SK-N-SH treated with all-trans-retinoic acid at 6 μM for 48 hours (cell line): Measurements from ENCODE around the gene RALGAPA1.
"Not testable (repeated sequence)": the region's sequence is repeated elsewhere in the genome, so short reads cannot be mapped to it uniquely, and the experiment has no call there.

Experiments
- ATAC-seq: fragments of 200-7000 bp; cut with Tn5 transposase; 3 replicates; pipeline ENCODE4 v1.9.1; 2020; ENCODE audit warnings: mild to moderate bottlenecking, moderate library complexity
- ARNTL ChIP-seq: fragments of 450-650 bp; formaldehyde crosslinking; IDR thresholded peaks from 2 replicates; pipeline ENCODE4 v1.5.0; 2020; ENCODE audit warnings: low read depth, mild to moderate bottlenecking, moderate library complexity, borderline replicate concordance
- BACH2 ChIP-seq: fragments of 250-450 bp; sonication (Bioruptor Pico); IDR thresholded peaks from 2 replicates; pipeline ENCODE4 v1.9.0; 2021; ENCODE audit warnings: mild to moderate bottlenecking, borderline replicate concordance
- CSDC2 ChIP-seq: fragments of 250-450 bp; sonication (Bioruptor Pico); IDR thresholded peaks from 2 replicates; pipeline ENCODE4 v1.5.0; 2020; ENCODE audit warnings: mild to moderate bottlenecking, moderate library complexity
- CSRNP3 ChIP-seq: fragments of 250-450 bp; sonication (Bioruptor Pico); IDR thresholded peaks from 2 replicates; pipeline ENCODE4 v1.5.1; 2021; ENCODE audit warnings: mild to moderate bottlenecking, moderate library complexity
- ESRRG ChIP-seq: fragments of 250-450 bp; sonication (Bioruptor Pico); IDR thresholded peaks from 2 replicates; pipeline ENCODE4 v1.6.1; 2021; ENCODE audit warnings: mild to moderate bottlenecking
- OSR1 ChIP-seq: fragments of 250-450 bp; sonication (Bioruptor Pico); IDR thresholded peaks from 2 replicates; pipeline ENCODE4 v1.8.0; 2022; ENCODE audit warnings: moderate library complexity, mild to moderate bottlenecking, inconsistent platforms
- PPARA ChIP-seq: fragments of 250-450 bp; sonication (Bioruptor Pico); IDR thresholded peaks from 2 replicates; pipeline ENCODE4 v1.5.0; 2020; ENCODE audit warnings: mild to moderate bottlenecking, borderline replicate concordance
- RARB ChIP-seq: fragments of 250-450 bp; sonication (Bioruptor Pico); IDR thresholded peaks from 2 replicates; pipeline ENCODE4 v1.8.0; 2021; ENCODE audit warnings: mild to moderate bottlenecking, moderate library complexity
- SNAI2 ChIP-seq: fragments of 250-450 bp; sonication (Bioruptor Pico); IDR thresholded peaks from 2 replicates; pipeline ENCODE4 v1.5.0; 2020; ENCODE audit warnings: mild to moderate bottlenecking, moderate library complexity
- TCF4 ChIP-seq: fragments of 250-450 bp; sonication (Bioruptor Pico); IDR thresholded peaks from 2 replicates; pipeline ENCODE4 v1.8.0; 2021; ENCODE audit warnings: mild to moderate bottlenecking, moderate library complexity, borderline replicate concordance
- TOX ChIP-seq: fragments of 250-450 bp; sonication (Bioruptor Pico); IDR thresholded peaks from 2 replicates; pipeline ENCODE4 v1.8.0; 2021; ENCODE audit warnings: mild to moderate bottlenecking, moderate library complexity, borderline replicate concordance
- ZC3H10 ChIP-seq: fragments of 250-450 bp; sonication (Bioruptor Pico); IDR thresholded peaks from 2 replicates; pipeline ENCODE4 v1.5.1; 2021; ENCODE audit warnings: mild to moderate bottlenecking, moderate library complexity
- ZFP3 ChIP-seq: fragments of 250-450 bp; sonication (Bioruptor Pico); IDR thresholded peaks from 2 replicates; pipeline ENCODE4 v1.5.0; 2020; ENCODE audit warnings: mild to moderate bottlenecking, moderate library complexity
- ZNF565 ChIP-seq: fragments of 450-650 bp; formaldehyde crosslinking; conservative IDR thresholded peaks from 2 replicates; pipeline ENCODE4 v1.5.0; 2020; ENCODE audit warnings: low read depth, mild to moderate bottlenecking, moderate library complexity
- ZNF70 ChIP-seq: fragments of 450-650 bp; formaldehyde crosslinking; IDR thresholded peaks from 2 replicates; pipeline ENCODE4 v1.5.0; 2020; ENCODE audit warnings: mild to moderate bottlenecking, moderate library complexity
- ZNF8 ChIP-seq: fragments of 450-650 bp; formaldehyde crosslinking; IDR thresholded peaks from 2 replicates; pipeline ENCODE4 v1.5.0; 2020; ENCODE audit warnings: mild to moderate bottlenecking, moderate library complexity
- TF ChIP-seq, protein P1 (sequence below): fragments of 250-450 bp; sonication (Bioruptor Pico); IDR thresholded peaks from 2 replicates; pipeline ENCODE4 v1.5.1; 2020; ENCODE audit warnings: low read depth, mild to moderate bottlenecking, moderate library complexity

RALGAPA1 gene

GRCh38 chr14:35826218-35826951 lies 17.3 kb upstream of the RALGAPA1 start, which contains the start of gene BRMS1L (continued):
- TF ChIP-seq CSRNP3 (CRISPR knock-in tag) (no peak), TOX (CRISPR knock-in tag) (no peak), CSDC2 (no peak), ZNF565 (no peak), ZFP3 (CRISPR knock-in tag) (no peak)

- no peak for TF ChIP-seq ESRRG (CRISPR knock-in tag)
- no peak for TF ChIP-seq BACH2 (CRISPR knock-in tag)
- TF ChIP-seq ZFP3 (CRISPR knock-in tag): no peak
- no peak for TF ChIP-seq CSRNP3 (CRISPR knock-in tag)
- no peak for TF ChIP-seq SNAI2 (CRISPR knock-in tag)
- TF ChIP-seq TCF4: no peak
- no peak for TF ChIP-seq ZC3H10 (CRISPR knock-in tag)
- TF ChIP-seq ZNF8 (CRISPR knock-in tag): no peak
- no peak for TF ChIP-seq ARNTL (CRISPR knock-in tag)
- ATAC-seq: no peak
Measured at GRCh38 chr14:35825968-35826217, 16.8 kb upstream of the RALGAPA1 start.

DNA sequence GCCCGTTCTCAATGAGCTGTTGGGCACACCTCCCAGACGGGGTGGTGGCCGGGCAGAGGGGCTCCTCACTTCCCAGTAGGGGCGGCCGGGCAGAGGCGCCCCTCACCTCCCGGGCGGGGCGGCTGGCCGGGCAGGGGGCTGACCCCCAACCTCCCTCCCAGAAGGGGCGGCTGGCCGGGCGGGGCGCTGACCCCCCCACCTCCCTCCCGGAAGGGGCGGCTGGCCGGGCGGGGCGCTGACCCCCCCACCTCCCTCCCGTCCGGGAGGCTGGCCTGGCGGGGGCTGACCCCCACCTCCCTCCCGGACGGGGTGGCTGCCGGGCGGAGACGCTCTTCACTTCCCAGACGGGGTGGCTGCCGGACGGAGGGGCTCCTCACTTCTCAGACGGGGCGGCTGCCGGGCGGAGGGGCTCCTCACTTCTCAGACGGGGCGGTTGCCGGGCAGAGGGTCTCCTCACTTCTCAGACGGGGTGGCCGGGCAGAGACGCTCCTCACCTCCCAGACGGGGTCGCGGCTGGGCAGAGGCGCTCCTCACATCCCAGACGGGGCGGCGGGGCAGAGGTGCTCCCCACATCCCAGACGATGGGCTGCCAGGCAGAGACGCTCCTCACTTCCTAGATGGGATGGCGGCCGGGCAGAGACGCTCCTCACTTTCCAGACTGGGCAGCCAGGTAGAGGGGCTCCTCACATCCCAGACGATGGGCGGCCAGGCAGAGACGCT lies 15.5 kb upstream of the RALGAPA1 start:
- ATAC-seq: not testable (repeated sequence)

GRCh38 chr14:35822501-35822900 lies 13.4 kb upstream of the RALGAPA1 start:
- no peak for ATAC-seq
- TF ChIP-seq, protein P1, sequence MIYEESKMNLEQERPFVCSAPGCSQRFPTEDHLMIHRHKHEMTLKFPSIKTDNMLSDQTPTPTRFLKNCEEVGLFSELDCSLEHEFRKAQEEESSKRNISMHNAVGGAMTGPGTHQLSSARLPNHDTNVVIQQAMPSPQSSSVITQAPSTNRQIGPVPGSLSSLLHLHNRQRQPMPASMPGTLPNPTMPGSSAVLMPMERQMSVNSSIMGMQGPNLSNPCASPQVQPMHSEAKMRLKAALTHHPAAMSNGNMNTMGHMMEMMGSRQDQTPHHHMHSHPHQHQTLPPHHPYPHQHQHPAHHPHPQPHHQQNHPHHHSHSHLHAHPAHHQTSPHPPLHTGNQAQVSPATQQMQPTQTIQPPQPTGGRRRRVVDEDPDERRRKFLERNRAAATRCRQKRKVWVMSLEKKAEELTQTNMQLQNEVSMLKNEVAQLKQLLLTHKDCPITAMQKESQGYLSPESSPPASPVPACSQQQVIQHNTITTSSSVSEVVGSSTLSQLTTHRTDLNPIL: no peak
- no peak for TF ChIP-seq ZNF70 (CRISPR knock-in tag)
- TF ChIP-seq OSR1 (CRISPR knock-in tag): no peak
- no peak for TF ChIP-seq CSDC2

GRCh38 chr14:35821564-35822411 lies 12.7 kb upstream of the RALGAPA1 start:
- no peak for ATAC-seq
- TF ChIP-seq ZNF70 (CRISPR knock-in tag) (no peak), BACH2 (CRISPR knock-in tag) (no peak)

DNA sequence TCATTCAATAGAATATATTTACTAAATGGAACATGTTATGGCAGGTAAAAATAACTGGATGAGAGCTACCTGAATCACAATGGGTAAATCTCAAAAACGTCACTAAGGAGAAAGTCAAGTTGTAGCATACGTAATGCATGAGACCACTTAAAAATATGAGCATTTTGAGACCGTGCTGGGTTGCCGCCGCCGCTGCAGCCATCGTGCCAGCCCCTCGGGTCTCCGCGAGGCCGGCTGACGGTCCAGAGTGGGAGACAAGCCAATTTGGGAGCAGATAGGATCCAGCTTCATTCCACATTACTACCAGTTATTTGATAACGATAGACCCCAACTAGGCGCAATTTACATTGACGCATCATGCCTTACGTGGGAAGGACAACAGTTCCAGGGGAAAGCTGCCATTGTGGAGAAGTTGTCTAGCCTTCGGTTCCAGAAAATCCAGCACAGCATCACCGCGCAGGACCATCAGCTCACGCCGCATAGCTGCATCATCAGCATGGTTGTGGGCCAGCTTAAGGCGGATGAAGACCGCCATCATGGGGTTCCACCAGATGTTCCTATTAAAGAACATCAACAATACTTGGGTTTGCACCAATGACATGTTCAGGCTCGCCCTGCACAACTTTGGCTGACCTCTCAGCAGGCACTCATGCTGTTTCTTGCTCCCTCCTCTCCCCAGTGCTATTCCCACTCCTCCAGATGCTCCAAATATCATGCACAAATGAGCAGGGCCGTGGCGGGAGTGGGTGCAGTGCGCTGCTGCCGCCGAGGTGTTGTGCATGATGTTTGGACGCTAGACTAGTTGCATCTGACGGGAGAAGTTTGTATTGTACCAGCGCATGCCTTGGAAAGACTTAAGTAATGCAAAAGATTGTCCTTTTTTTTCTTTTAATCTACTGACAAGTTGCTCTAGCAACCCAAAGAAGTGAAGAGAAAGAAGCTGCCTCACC lies 10.8 kb upstream of the RALGAPA1 start:
- TF ChIP-seq CSRNP3 (CRISPR knock-in tag) (no peak), RARB (CRISPR knock-in tag) (no peak), PPARA (CRISPR knock-in tag) (no peak)
- no peak for ATAC-seq
